T follicular helper cell (primary cell): ENCODE measurements around the gene SUCO.

Source experiments
- DNase-seq: peaks from one replicate; pipeline ENCODE4 v3.0.0-alpha.2; 2020; ENCODE audit warnings: low read depth

Gene SUCO

DNA sequence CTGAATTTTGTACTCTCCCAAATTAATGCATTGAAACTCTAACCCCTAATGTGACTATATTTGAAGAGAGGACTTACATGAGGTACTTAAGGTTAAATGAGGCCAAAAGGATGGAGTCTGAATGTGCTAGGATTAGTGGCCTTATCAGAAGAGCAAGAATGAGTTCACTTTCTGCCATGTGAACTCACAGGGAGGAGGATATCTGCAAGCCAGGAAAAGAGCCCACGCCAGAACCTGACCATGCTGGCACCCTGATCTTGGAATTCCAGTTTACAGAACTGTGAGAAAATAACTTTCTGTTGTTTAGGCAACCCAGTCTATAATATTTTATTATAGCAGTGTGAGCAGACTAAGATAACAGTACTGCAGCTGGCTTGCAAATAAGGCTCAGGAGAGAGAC, 113.7 kb downstream of the SUCO start:
- DNase-seq = no peak

DNA sequence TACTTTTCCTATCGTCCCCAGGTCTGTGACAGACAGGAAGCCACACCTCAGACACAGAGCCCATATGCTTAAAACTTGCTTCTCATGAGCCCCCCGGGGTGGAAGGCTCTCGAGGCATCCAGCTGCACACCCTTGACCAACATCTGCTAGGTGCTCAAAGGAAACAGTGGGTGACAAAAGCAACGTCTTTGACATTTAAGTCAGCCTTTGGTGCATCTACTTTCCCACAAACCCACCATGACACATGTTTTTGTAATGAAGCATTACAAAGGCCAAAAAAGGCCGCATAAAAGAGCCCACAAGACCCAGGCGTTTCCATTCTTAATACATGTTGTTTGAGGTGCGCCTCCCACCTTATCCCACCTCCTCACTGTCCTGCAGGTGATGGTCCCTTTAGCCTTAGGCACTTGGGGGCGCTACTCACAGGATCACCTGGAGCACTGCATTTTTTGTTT, 114.2 kb downstream of the SUCO start:
- no peak for DNase-seq

- no peak for DNase-seq
Observed at GRCh38 chr1:172647987-172648386, 115.0 kb downstream of the SUCO start.

- DNase-seq = no peak
Observed at GRCh38 chr1:172650474-172651193, 117.7 kb downstream of the SUCO start.

GRCh38 chr1:172653015-172653709, 120.2 kb downstream of the SUCO start:
- no peak for DNase-seq

DNA sequence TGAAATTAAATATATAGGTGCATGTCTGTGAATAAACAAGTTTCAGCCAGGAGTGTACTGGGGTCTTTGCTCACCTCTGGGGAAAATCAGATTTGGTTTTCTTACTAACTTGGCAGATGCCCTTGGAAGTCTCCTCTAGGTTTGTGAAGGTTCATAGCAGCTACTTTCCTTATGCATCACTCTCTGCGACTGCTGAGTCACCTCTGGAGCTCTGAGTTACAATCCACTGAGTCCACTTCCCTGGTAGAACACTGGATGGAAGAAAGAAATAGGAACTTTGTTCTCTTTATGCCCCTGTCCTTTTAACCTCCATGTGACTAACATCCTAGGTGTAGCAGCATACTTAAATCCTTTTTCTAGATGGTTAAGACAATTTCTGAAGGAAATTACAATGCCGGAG, 121.6 kb downstream of the SUCO start:
- DNase-seq = no peak

GRCh38 chr1:172656576-172656975, 123.6 kb downstream of the SUCO start:
- no peak for DNase-seq

DNA sequence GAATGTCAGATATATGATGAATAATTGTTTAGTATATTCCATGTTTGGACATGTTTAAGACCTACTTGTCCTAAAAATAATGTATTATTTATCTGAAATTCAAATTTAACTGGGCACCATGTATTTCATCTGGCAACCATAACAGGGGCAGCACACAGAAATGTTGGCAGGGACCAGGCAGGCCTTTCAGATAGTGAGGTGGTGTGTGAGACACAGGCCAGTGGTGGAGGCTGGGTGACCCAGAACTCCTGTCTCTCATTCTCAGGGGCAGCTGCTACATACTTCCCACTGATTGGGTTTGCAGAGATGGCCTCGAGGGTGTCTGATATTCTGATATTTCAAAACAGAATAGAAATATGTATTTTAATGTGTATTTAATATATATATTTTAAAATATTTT, 124.6 kb downstream of the SUCO start:
- DNase-seq = no peak

DNA sequence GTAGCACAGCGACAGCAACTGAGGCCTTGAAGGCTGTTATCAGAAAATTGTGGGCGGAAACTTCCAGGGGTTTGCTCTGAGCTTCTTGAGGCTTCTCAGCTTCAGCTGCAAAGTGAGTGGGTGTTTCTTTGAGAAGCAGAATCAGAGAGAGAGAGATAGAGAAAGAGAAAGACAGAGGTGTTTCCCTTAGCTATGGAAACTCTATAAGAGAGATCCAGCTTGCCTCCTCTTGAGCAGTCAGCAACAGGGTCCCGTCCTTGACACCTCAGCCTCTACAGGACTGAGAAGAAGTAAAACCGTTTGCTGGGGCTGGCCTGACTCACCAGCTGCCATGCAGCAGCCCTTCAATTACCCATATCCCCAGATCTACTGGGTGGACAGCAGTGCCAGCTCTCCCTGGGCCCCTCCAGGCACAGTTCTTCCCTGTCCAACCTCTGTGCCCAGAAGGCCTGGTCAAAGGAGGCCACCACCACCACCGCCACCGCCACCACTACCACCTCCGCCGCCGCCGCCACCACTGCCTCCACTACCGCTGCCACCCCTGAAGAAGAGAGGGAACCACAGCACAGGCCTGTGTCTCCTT, 126.0 kb downstream of the SUCO start, which contains the start of gene FASLG:
Gene FASLG, plus strand, starts transcription at position 233 of the 583 bp plus-strand sequence. Its CDS starts 99 bp downstream, at position 332.
- DNase-seq = no peak

- DNase-seq = no peak
Observed at GRCh38 chr1:172661107-172661506, 128.2 kb downstream of the SUCO start.
